ENCODE results near the gene CHIT1.
"Not testable (repeated sequence)": the region's sequence is repeated elsewhere in the genome, so short reads cannot be mapped to it uniquely, and the experiment has no call there.

CHIT1 gene

GRCh38 chr1:203265541-203265940, 36.1 kb upstream of the CHIT1 start:
- DNase-seq (ENCODE audit: low spot score), result no peak

GRCh38 chr1:203264052-203264501, 34.6 kb upstream of the CHIT1 start:
- no peak for DNase-seq (ENCODE audit: low spot score)

GRCh38 chr1:203263496-203263895, 34.0 kb upstream of the CHIT1 start:
- no peak for DNase-seq (ENCODE audit: low spot score)

- DNase-seq (ENCODE audit: low spot score), result not testable (repeated sequence)
These were observed 27.2 kb upstream of the CHIT1 start for GRCh38 chr1:203256636-203257035.

GRCh38 chr1:203254782-203255181, 25.3 kb upstream of the CHIT1 start:
- not testable (repeated sequence) for DNase-seq (ENCODE audit: low spot score)

GRCh38 chr1:203252678-203253077, 23.2 kb upstream of the CHIT1 start:
- DNase-seq (ENCODE audit: low spot score), result no peak

GRCh38 chr1:203251466-203251865, 22.0 kb upstream of the CHIT1 start:
- DNase-seq (ENCODE audit: low spot score), result no peak

- DNase-seq (ENCODE audit: low spot score), result no peak
These were observed 21.4 kb upstream of the CHIT1 start for GRCh38 chr1:203250911-203251310.

- no peak for DNase-seq (ENCODE audit: low spot score)
These were observed 15.3 kb upstream of the CHIT1 start for GRCh38 chr1:203244776-203245175.

GRCh38 chr1:203241708-203242107, 12.2 kb upstream of the CHIT1 start:
- not testable (repeated sequence) for DNase-seq (ENCODE audit: low spot score)

GRCh38 chr1:203239526-203240305, 10.2 kb upstream of the CHIT1 start:
- DNase-seq (ENCODE audit: low spot score), result no peak

GRCh38 chr1:203239081-203239480, 9.6 kb upstream of the CHIT1 start:
- DNase-seq (ENCODE audit: low spot score), result no peak

GRCh38 chr1:203238535-203238934, 9.1 kb upstream of the CHIT1 start:
- no peak for DNase-seq (ENCODE audit: low spot score)

- not testable (repeated sequence) for DNase-seq (ENCODE audit: low spot score)
These were observed 5.4 kb upstream of the CHIT1 start for GRCh38 chr1:203234901-203235300.

- DNase-seq (ENCODE audit: low spot score), result no peak
These were observed 803 bp downstream of the CHIT1 start for GRCh38 chr1:203228670-203229069.

GRCh38 chr1:203227371-203228083, 1.9 kb downstream of the CHIT1 start:
- DNase-seq (ENCODE audit: low spot score), result no peak

GRCh38 chr1:203225071-203225470, 4.4 kb downstream of the CHIT1 start:
- DNase-seq (ENCODE audit: low spot score), result no peak

- DNase-seq (ENCODE audit: low spot score), result no peak
These were observed 6.3 kb downstream of the CHIT1 start for GRCh38 chr1:203223012-203223775.

GRCh38 chr1:203219934-203220333, 9.5 kb downstream of the CHIT1 start:
- no peak for DNase-seq (ENCODE audit: low spot score)

- DNase-seq (ENCODE audit: low spot score), result no peak
These were observed 10.3 kb downstream of the CHIT1 start for GRCh38 chr1:203219171-203219570.

- no peak for DNase-seq (ENCODE audit: low spot score)
These were observed 11.8 kb downstream of the CHIT1 start for GRCh38 chr1:203217668-203218067.

- DNase-seq (ENCODE audit: low spot score), result no peak
These were observed 12.3 kb downstream of the CHIT1 start for GRCh38 chr1:203217139-203217655.

Measured in globus pallidus (tissue), 1 donor.